Endothelial cell of umbilical vein (primary cell): ENCODE measurements around the gene ZNF778.

Experiments used
- EZH2 ChIP-seq: IDR thresholded peaks from 2 replicates; pipeline ENCODE4 v1.6.1; 2012; ENCODE audit warnings: borderline replicate concordance, low read depth, mild to moderate bottlenecking, moderate library complexity, low read length, inconsistent platforms; ENCODE audit not compliant: severe bottlenecking
- TF ChIP-seq, protein P1 (sequence below): IDR thresholded peaks from 2 replicates; pipeline ENCODE4 v1.6.1; 2011; ENCODE audit not compliant: insufficient read depth, insufficient read length

DNA sequence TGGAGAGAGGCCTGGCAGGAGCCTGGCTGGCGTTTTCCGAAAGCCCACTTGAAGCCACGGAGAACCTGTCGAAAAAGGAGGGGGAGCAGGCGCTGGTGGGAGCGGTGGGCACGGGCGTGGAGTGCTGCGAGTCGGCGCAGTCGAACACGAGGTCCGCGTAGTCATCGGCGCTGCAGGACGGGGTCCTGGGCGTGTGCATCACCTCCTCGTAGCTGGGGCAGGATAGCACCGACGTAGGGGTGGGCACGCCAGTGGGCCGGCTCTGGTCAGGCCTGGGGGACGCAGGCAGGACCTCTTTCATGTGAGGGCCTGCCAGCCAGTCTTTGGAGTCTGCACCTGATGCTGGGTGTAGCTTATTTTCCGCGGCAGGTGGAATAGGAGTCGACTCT, 63.7 kb downstream of the ZNF778 start:
- TF ChIP-seq, protein P1, sequence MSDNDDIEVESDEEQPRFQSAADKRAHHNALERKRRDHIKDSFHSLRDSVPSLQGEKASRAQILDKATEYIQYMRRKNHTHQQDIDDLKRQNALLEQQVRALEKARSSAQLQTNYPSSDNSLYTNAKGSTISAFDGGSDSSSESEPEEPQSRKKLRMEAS: no peak
- no peak for TF ChIP-seq EZH2
